Stimulated activated CD4-positive, alpha-beta T cell treated with anti-CD3 and anti-CD28 coated beads, TNF-alpha, amount 100 ng/mL, for 48 hours (primary cell): ENCODE measurements around the gene FAM20B.
A peak's percentile ranks its signal among the peaks of the same experiment; 100 is the strongest.

ENCODE experiments used
- DNase-seq, 3 donors: peaks; one replicate each; pipeline ENCODE4 v3.0.0-alpha.2; 2020; ENCODE audit warnings: low read depth in 3 of 3

The FAM20B gene

GRCh38 chr1:179091691-179092165, 66.0 kb downstream of the FAM20B start:
- DNase-seq = no peak

- DNase-seq = no peak
Observed at GRCh38 chr1:179092896-179093461, 67.3 kb downstream of the FAM20B start.

- DNase-seq = no peak
Observed at GRCh38 chr1:179094818-179095217, 69.1 kb downstream of the FAM20B start.

- no peak for DNase-seq
Observed at GRCh38 chr1:179095377-179095776, 69.7 kb downstream of the FAM20B start.

- DNase-seq = no peak
Observed at GRCh38 chr1:179095924-179096323, 70.2 kb downstream of the FAM20B start.

- no peak for DNase-seq
Observed at GRCh38 chr1:179099891-179100290, 74.2 kb downstream of the FAM20B start.

GRCh38 chr1:179101566-179101965, 75.9 kb downstream of the FAM20B start:
- DNase-seq = no peak

GRCh38 chr1:179103999-179104398, 78.3 kb downstream of the FAM20B start:
- no peak for DNase-seq

- DNase-seq = no peak
Observed at GRCh38 chr1:179104611-179105250, 79.0 kb downstream of the FAM20B start.

GRCh38 chr1:179105393-179105792, 79.7 kb downstream of the FAM20B start:
- DNase-seq = no peak

GRCh38 chr1:179107706-179108629, 82.3 kb downstream of the FAM20B start:
- DNase-seq = no peak

- DNase-seq = no peak
Observed at GRCh38 chr1:179108644-179109043, 83.0 kb downstream of the FAM20B start.

- no peak for DNase-seq
Observed at GRCh38 chr1:179115181-179115580, 89.5 kb downstream of the FAM20B start.

- no peak for DNase-seq
Observed at GRCh38 chr1:179119513-179119912, 93.8 kb downstream of the FAM20B start.

GRCh38 chr1:179120736-179121135, 95.0 kb downstream of the FAM20B start:
- DNase-seq = no peak

- peak in 1 of 3 donors; percentile 45 for DNase-seq
Observed at GRCh38 chr1:179121159-179121938, 95.7 kb downstream of the FAM20B start.

GRCh38 chr1:179124873-179125272, 99.2 kb downstream of the FAM20B start:
- DNase-seq = no peak
